Transverse colon (tissue), 4 donors: ENCODE data around the gene SP140. TPM values are rescaled to one million over a fixed set of nuclear protein-coding genes. Genes with fewer than 3 reads are reported as not detected.

Experiments
- DNase-seq: peaks from one replicate; pipeline ENCODE4 v3.0.0-alpha.2; 2019
- H3K27ac ChIP-seq, 4 donors: fragments of 200-600 bp; sonication (generic); 2 replicates each; pipeline ENCODE4 v1.5.1; 2016 to 2018; ENCODE audit warnings: inconsistent platforms in 4 of 4
- H3K27me3 ChIP-seq: fragments of 200-600 bp; sonication (generic); 2 replicates; pipeline ENCODE4 v1.5.1; 2017; ENCODE audit warnings: inconsistent platforms
- H3K36me3 ChIP-seq, 4 donors: fragments of 200-600 bp; sonication (generic); 2 replicates each; pipeline ENCODE4 v1.5.1; 2017 to 2019; ENCODE audit warnings: inconsistent platforms in 4 of 4
- H3K4me1 ChIP-seq, 4 donors: fragments of 200-600 bp; sonication (generic); 2 replicates each; pipeline ENCODE4 v1.5.1; 2017 to 2020; ENCODE audit warnings: inconsistent platforms in 4 of 4
- H3K4me3 ChIP-seq, 4 donors: fragments of 200-600 bp; sonication (generic); 1 replicate in 1 of 4; 2 replicates in 3 of 4; pipeline versions ENCODE4 v1.5.1 to v1.6.1; 2017 to 2019; ENCODE audit warnings: inconsistent platforms in 4 of 4
- H3K9me3 ChIP-seq, 2 donors: fragments of 200-600 bp; sonication (generic); 2 replicates each; pipeline ENCODE4 v1.5.1; 2017 to 2019; ENCODE audit warnings: inconsistent platforms in 2 of 2
- EP300 ChIP-seq: sonication (generic); formaldehyde crosslinking; IDR thresholded peaks from one replicate; pipeline ENCODE4 v1.6.1; 2017; ENCODE audit warnings: antibody characterized with exemption, low read depth
- POLR2A ChIP-seq: fragments of 450-650 bp; IDR thresholded peaks from one replicate; pipeline ENCODE4 v1.6.1; 2016; ENCODE audit warnings: antibody characterized with exemption, mild to moderate bottlenecking, moderate library complexity
- POLR2AphosphoS5 ChIP-seq, 3 donors: sonication (generic); formaldehyde crosslinking; IDR thresholded peaks; one replicate each; pipeline ENCODE4 v1.6.1; 2016; ENCODE audit warnings: antibody characterized with exemption in 3 of 3
- WGBS, 2 donors: methylation state at CpG; one replicate each; pipeline ENCODE4 v1.1.5; 2018; ENCODE audit warnings: low coverage in 1 of 2; 5-methylcytosine and 5-hydroxymethylcytosine counted together
- in situ Hi-C, 4 donors: fragments of 200-750 bp; cut with MboI; loops; one replicate each; pipeline versions ENCODE4 v1.15.0 to v1.15.1; 2017; ENCODE audit warnings: low sequenced_read_pairs in 3 of 4, low pct_ligation_motif_present in 1 of 4, low pct_unique_long_range_greater_than_20kb in 1 of 4
- intact Hi-C: fragments of 100-400 bp; cut with DNase I; formaldehyde crosslinking; loops from one replicate; pipeline ENCODE4 v1.15.1; 2023; ENCODE audit warnings: low total_unique reads
- total RNA-seq, 4 donors: library from RNA; depleted of rRNA; stranded (reverse); fragments of >200 nt; gene quantifications; one replicate each; pipeline ENCODE4 v1.1.0, GENCODE V29; 2016
- TF ChIP-seq, protein P1 (sequence below), 5 experiments: fragments of 200-600 bp in 3 of 5; fragments of 450-650 bp in 2 of 5; sonication (generic) in 3 of 5; IDR thresholded peaks; 1 replicate in 2 of 5; 2 replicates in 3 of 5; pipeline ENCODE4 v1.5.1; 2016 to 2017; ENCODE audit warnings: antibody characterized with exemption in 5 of 5, inconsistent platforms in 3 of 5, mild to moderate bottlenecking in 2 of 5, moderate library complexity in 1 of 5

SP140 gene
- total RNA-seq, 4 donors from 2014 or later = 2.6 to 12.7 (median 7.3) TPM

DNA sequence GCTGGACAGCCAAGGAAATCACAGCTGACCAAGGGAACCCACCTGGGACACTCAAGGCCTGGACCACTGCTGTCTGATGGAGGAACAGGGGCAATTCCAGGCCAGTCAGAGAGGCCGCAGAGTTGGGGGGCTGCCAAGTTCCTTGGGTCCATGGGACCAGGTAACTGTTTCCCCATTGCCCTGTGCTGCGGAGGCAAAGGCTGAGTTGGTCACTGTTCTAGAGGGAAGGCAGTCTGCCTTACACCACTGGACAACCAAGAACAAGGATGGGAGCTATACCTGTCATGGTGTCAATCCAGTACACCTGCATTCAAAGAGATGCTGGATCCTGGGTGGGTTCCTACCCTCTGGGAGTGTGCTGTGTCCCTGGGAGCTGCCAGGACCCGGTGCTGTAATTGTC, 91.8 kb downstream of the SP140 start:
- intact Hi-C loops (no loop called here), in situ Hi-C loops (no loop called here)
- no peak for DNase-seq
- H3K4me1 ChIP-seq = peaks cover 0 to 7% (median 0%) of the 10 kb centered on the region in 4 donors
- no peaks in the 10 kb centered on the region for H3K27me3 ChIP-seq
- H3K36me3 ChIP-seq = no peaks in the 10 kb centered on the region
- no peak overlapping the region for H3K27ac ChIP-seq
- 62% methylated on average over 3 of the region's 3 CpGs; no CpG with 5 or more reads in 1 of the 2 donors for WGBS, 2 donors
- H3K9me3 ChIP-seq = no peaks in the 10 kb centered on the region
- TF ChIP-seq POLR2A (no peak), POLR2AphosphoS5 (IDR thresholded peaks at IDR 0.05) (no peak), EP300 (no peak)
- TF ChIP-seq, protein P1, sequence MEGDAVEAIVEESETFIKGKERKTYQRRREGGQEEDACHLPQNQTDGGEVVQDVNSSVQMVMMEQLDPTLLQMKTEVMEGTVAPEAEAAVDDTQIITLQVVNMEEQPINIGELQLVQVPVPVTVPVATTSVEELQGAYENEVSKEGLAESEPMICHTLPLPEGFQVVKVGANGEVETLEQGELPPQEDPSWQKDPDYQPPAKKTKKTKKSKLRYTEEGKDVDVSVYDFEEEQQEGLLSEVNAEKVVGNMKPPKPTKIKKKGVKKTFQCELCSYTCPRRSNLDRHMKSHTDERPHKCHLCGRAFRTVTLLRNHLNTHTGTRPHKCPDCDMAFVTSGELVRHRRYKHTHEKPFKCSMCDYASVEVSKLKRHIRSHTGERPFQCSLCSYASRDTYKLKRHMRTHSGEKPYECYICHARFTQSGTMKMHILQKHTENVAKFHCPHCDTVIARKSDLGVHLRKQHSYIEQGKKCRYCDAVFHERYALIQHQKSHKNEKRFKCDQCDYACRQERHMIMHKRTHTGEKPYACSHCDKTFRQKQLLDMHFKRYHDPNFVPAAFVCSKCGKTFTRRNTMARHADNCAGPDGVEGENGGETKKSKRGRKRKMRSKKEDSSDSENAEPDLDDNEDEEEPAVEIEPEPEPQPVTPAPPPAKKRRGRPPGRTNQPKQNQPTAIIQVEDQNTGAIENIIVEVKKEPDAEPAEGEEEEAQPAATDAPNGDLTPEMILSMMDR (IDR thresholded peaks at IDR 0.05) = no peak
- no peak overlapping the region for H3K4me3 ChIP-seq

DNA sequence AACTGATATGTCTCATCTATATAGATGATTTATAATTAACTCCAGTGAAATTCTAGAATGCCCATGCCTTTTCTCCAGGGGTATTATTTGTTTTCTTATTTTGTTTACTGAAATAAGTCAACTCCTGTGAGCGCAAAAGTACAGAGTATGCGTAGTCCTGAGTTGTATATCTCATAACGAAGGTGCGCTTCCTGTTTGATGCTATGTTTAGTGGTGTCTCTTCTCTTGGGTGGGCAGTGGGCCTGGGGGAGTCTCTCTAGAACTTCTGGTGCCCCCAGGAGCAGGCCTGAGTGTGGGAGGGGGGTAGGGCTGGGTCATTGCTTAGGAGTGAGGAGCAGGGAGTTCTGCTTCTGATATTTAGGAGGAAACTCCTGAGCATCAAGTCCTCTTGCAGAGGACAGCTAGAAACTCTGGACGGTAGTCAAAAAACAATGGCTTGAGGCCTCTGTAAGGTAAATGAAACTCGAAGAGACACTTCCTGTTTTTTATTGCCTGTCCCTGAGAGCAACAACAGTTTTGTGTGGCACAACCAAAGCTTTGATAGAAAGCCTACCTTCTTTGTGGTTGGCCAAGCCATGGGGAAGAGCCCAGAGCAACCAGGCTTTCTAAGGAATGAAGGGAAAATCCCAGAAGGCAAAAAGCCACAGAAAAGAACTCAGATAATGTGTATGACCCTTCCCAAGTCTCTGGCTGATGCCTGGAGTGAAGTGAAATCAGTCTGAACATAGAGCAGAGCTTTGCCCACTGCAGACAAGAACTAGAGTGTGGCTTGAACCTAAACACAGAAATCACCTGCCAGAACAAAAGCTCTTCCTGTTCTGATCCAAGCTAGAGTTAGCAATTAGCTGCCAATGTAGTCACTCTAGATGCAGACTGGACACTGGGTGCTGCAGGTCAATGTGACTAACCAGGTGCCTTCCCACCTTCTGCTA, 92.9 kb downstream of the SP140 start:
- DNase-seq = no peak
- Histone ChIP-seq H3K36me3 (no peaks in the 10 kb centered on the region), H3K27me3 (no peaks in the 10 kb centered on the region), H3K4me3 (no peak overlapping the region), H3K4me1 (peaks cover 0 to 7% (median 0%) of the 10 kb centered on the region in 4 donors), H3K9me3 (no peaks in the 10 kb centered on the region), H3K27ac (peak overlapping the region in 2 of 4 donors; percentile 30 to 35)
- WGBS, 2 donors = 33 to 98% methylated on average over 4 to 6 of the region's 6 CpGs
- in situ Hi-C loops = no loop called here
- TF ChIP-seq POLR2A = no peak
- no peak for TF ChIP-seq EP300
- TF ChIP-seq POLR2AphosphoS5 (IDR thresholded peaks at IDR 0.05) = no peak
- TF ChIP-seq, protein P1 (IDR thresholded peaks at IDR 0.05) = no peak
- intact Hi-C loops = no loop called here

DNA sequence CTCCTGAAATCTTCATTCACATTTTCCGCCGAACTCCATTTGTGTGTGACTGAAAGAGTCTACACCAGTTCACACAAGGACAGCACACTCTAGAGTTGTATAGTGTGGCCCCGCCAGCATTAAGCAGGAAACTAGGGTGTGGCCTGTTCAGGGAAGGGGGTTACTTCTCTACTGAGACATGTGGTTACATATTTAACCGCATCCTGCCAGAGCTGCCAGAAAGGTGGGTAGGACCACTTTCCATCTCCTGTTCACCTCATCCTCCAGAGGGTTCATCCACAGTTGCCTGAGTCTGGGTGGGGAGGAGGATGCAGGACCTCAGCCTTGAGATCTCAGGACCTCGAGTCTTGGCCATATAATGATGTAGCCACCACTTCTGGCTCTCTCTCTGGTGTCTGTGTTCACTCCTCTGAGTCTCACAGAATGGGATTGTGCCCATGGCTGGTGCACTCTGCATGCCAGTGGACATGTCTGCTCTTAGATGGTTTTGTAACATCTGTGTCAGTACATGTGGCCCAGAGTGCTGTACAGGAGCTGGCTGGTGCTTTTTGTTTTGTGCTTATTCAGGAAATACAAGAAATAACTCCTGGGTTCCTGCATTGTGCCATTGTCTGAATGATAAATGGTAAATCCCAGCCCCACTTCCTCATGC, 93.8 kb downstream of the SP140 start:
- Histone ChIP-seq H3K27me3 (no peaks in the 10 kb centered on the region), H3K4me3 (no peak overlapping the region), H3K36me3 (no peaks in the 10 kb centered on the region), H3K4me1 (peaks cover 0 to 7% (median 0%) of the 10 kb centered on the region in 4 donors), H3K9me3 (no peaks in the 10 kb centered on the region), H3K27ac (peak overlapping the region in 2 of 4 donors; percentile 30 to 35)
- WGBS, 2 donors = 64 to 72% methylated on average over 3 to 5 of the region's 5 CpGs
- TF ChIP-seq POLR2A = no peak
- TF ChIP-seq, protein P1 (IDR thresholded peaks at IDR 0.05) = no peak
- TF ChIP-seq EP300 = no peak
- TF ChIP-seq POLR2AphosphoS5 (IDR thresholded peaks at IDR 0.05) = no peak
- DNase-seq = peak; percentile 51
- intact Hi-C loops = no loop called here
- in situ Hi-C loops = no loop called here

DNA sequence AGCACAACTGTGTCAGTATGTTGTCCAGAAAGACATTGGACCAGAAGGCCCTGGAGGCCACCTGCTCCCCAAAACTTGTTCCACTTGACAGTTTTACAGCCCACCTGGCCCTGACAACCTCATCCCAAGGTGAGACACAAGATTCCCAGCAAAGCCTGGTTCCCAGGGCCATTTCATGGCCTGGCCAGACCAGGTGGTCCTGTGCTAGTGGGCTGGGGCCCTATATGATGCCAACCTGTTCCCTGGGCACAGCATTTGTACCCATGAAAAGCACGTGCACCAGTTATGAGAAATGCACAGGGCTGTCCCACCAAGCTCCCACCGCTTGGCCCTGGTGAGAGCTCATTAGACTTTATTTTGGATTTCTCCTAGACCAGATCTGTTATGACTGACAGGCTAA, 95.5 kb downstream of the SP140 start:
- in situ Hi-C loops = no loop called here
- intact Hi-C loops = no loop called here

More for the DNA sequence above, 95.5 kb downstream of the SP140 start:
- H3K36me3 ChIP-seq = no peaks in the 10 kb centered on the region
- H3K4me1 ChIP-seq = peaks cover 0 to 7% (median 0%) of the 10 kb centered on the region in 4 donors
- 100% methylated on average over 2 of the region's 2 CpGs; no CpG with 5 or more reads in 1 of the 2 donors for WGBS, 2 donors
- no peak overlapping the region for H3K27ac ChIP-seq
- no peak overlapping the region for H3K4me3 ChIP-seq
- TF ChIP-seq POLR2AphosphoS5 (IDR thresholded peaks at IDR 0.05) = no peak
- TF ChIP-seq, protein P1 (IDR thresholded peaks at IDR 0.05) = no peak
- no peak for TF ChIP-seq EP300
- no peak for TF ChIP-seq POLR2A
- H3K27me3 ChIP-seq = no peaks in the 10 kb centered on the region
- no peak for DNase-seq
- no peaks in the 10 kb centered on the region for H3K9me3 ChIP-seq
